Mucosa of rectum (tissue), 2 donors: ENCODE data around the gene FAM229A.
"Not testable (repeated sequence)": the region's sequence is repeated elsewhere in the genome, so short reads cannot be mapped to it uniquely, and the experiment has no call there.

Experiments used
- H3K27ac ChIP-seq, 2 donors: one replicate each; pipeline ENCODE4 v1.7.0; 2013; ENCODE audit warnings: inconsistent platforms in 2 of 2, low read depth in 2 of 2, low read length in 2 of 2
- H3K27me3 ChIP-seq, 2 donors: one replicate each; pipeline ENCODE4 v1.7.0; 2013; ENCODE audit warnings: low read length in 2 of 2; ENCODE audit not compliant: control insufficient read depth in 2 of 2, insufficient read depth in 2 of 2
- H3K36me3 ChIP-seq, 2 donors: one replicate each; pipeline ENCODE4 v1.7.0; 2013; ENCODE audit warnings: low read length in 2 of 2; ENCODE audit not compliant: control insufficient read depth in 2 of 2, insufficient read depth in 2 of 2
- H3K4me1 ChIP-seq, 2 donors: one replicate each; pipeline ENCODE4 v1.7.0; 2013; ENCODE audit warnings: low read length in 2 of 2, mild to moderate bottlenecking in 1 of 2; ENCODE audit not compliant: control insufficient read depth in 2 of 2, insufficient read depth in 2 of 2
- H3K4me3 ChIP-seq, 2 donors: one replicate each; pipeline ENCODE4 v1.7.0; 2013; ENCODE audit warnings: low read length in 2 of 2
- H3K9ac ChIP-seq, 2 donors: one replicate each; pipeline ENCODE4 v1.7.0; 2013; ENCODE audit warnings: low read length in 2 of 2, low read depth in 1 of 2, mild to moderate bottlenecking in 1 of 2
- H3K9me3 ChIP-seq, 2 donors: one replicate each; pipeline ENCODE4 v1.7.0; 2013; ENCODE audit warnings: low read length in 2 of 2; ENCODE audit not compliant: control insufficient read depth in 2 of 2
- donor health status: healthy.
- donor health status: Normal muscosa, but diverticular disease.

Gene FAM229A

GRCh38 chr1:32361308-32361673 lies 994 bp downstream of the FAM229A start:
- Histone ChIP-seq H3K36me3 (peaks cover 18 to 22% of the 10 kb centered on the region in 2 donors), H3K27me3 (no peaks in the 10 kb centered on the region), H3K9ac (no peak overlapping the region), H3K4me3 (no peak overlapping the region), H3K9me3 (no peaks in the 10 kb centered on the region), H3K4me1 (peaks cover 5 to 6% of the 10 kb centered on the region in 2 donors), H3K27ac (no peak overlapping the region)

DNA sequence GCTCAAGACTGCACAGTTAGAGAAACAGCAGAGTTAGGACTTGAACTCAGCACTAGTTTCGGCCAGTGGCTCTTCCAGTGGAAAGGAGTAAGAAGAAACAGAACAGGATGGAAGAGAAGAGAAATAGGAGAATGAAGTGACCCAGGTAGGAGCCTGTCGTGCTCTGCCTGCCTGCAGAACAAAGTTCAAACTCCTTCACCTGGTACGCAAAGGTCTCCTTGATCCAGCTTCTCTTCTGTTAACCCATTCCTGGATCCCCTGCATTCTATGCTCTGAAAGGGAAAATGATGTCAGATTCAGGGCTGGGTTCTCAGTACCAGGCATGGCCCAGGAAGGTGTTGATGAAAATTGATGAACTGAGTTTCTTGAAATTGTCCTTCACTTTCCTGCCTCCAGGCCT lies 3.9 kb downstream of the FAM229A start:
- Histone ChIP-seq H3K9ac (no peak overlapping the region), H3K27me3 (no peaks in the 10 kb centered on the region), H3K9me3 (no peaks in the 10 kb centered on the region), H3K27ac (no peak overlapping the region), H3K36me3 (peaks cover 1 to 3% of the 10 kb centered on the region in 2 donors), H3K4me1 (peaks cover 5 to 6% of the 10 kb centered on the region in 2 donors), H3K4me3 (no peak overlapping the region)

DNA sequence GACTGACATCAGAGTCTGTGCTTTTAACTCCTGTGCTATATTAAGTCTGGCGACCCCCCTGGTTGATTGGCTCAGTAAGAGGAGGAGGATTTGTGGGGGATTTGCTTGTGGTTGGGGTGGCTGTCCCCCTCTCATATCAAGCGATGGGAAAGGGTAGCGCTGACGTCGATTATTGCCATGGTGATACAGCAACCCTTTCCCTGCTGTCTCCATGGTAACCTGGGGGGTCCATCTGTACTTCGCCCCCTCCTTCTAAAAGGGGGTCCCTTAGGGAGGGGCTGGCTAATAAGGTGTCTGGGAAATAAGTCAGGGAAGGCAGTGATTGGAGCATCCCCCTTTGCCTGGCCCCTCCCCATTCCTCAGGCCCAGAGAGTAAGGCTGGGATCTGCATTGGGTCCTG lies 4.7 kb downstream of the FAM229A start:
- H3K27ac ChIP-seq = no peak overlapping the region
- peaks cover 5 to 12% of the 10 kb centered on the region in 2 donors for H3K4me1 ChIP-seq
- H3K27me3 ChIP-seq = no peaks in the 10 kb centered on the region

GRCh38 chr1:32356478-32356877 lies 5.8 kb downstream of the FAM229A start:
- Histone ChIP-seq H3K36me3 (no peaks in the 10 kb centered on the region), H3K27ac (no peak overlapping the region), H3K9me3 (no peaks in the 10 kb centered on the region), H3K4me1 (peaks cover 7 to 14% of the 10 kb centered on the region in 2 donors), H3K4me3 (no peak overlapping the region), H3K9ac (no peak overlapping the region), H3K27me3 (no peaks in the 10 kb centered on the region)

More for the DNA sequence above, 4.7 kb downstream of the FAM229A start:
- H3K4me3 ChIP-seq = no peak overlapping the region
- no peaks in the 10 kb centered on the region for H3K9me3 ChIP-seq
- H3K36me3 ChIP-seq = no peaks in the 10 kb centered on the region
- H3K9ac ChIP-seq = no peak overlapping the region

- H3K27ac ChIP-seq, H3K36me3 ChIP-seq, H3K9me3 ChIP-seq, H3K27me3 ChIP-seq, H3K9ac ChIP-seq, H3K4me3 ChIP-seq: not testable (repeated sequence)
- peaks cover 7 to 15% of the 10 kb centered on the region in 2 donors for H3K4me1 ChIP-seq
These were observed 6.5 kb downstream of the FAM229A start for GRCh38 chr1:32355778-32356177.

DNA sequence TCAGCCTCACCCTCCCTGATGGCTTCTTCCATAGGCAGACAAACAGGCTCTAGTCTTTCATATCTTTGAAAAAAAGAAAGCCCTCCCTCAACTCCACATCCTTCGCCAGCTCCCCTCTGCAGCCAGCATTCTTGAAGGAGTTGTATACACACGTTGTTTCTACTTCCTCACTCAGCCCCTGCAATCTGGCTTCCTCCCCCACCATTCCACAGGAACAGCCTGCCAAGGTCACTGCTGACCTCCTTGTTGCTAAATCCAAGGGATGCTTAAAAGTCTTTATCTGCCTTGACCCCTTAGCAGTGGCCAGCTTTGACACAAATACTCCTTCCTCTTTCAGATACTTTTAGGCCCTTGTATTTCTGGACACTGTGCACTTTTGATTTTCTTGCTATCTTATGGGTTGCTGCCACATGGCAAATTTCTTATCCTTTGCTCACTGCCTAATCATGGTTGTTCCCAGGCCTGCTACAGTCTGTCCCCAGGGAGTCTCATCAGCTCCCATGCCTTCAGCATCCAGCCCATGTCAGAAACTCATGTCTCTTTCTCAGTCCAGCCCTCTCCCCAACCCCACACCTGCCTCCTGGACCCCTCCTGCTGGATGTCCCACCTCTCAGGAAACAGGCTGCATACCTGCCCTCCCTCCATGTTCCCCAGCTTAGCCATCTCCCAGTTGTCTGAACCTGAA lies 8.3 kb downstream of the FAM229A start:
- Histone ChIP-seq H3K9me3 (no peaks in the 10 kb centered on the region), H3K36me3 (no peaks in the 10 kb centered on the region), H3K27me3 (no peaks in the 10 kb centered on the region), H3K27ac (no peak overlapping the region), H3K4me3 (no peak overlapping the region), H3K4me1 (peaks cover 7 to 16% of the 10 kb centered on the region in 2 donors), H3K9ac (no peak overlapping the region)

DNA sequence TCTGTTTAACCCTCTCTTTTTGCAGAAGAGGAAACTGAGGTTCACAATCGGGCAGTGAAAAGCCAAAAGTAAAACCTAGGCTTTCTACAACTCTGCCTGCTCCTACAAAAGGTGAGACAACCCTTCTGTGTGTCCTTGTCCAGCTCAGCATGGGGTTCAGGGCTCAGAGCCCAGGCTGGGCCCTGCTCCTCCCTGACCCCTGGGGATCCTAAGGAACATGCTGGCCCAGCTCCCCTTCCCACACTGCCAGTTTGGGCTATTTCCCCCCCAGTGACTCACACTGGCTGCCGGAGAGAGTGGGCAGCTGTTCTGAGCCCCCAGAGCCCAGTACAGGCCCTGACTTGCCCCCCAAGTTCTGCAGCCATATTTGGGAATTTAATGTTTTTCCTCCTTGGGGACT lies 8.9 kb downstream of the FAM229A start:
- peaks cover 7 to 16% of the 10 kb centered on the region in 2 donors for H3K4me1 ChIP-seq
- H3K9me3 ChIP-seq = no peaks in the 10 kb centered on the region
- no peak overlapping the region for H3K9ac ChIP-seq
- H3K36me3 ChIP-seq = no peaks in the 10 kb centered on the region
- no peak overlapping the region for H3K4me3 ChIP-seq
- H3K27me3 ChIP-seq = no peaks in the 10 kb centered on the region
- peak overlapping the region in 1 of 2 donors; percentile 43 for H3K27ac ChIP-seq

GRCh38 chr1:32352831-32353383 lies 9.4 kb downstream of the FAM229A start:
- Histone ChIP-seq H3K4me3 (no peak overlapping the region), H3K36me3 (no peaks in the 10 kb centered on the region)

GRCh38 chr1:32352239-32352745 lies 10.0 kb downstream of the FAM229A start:
- H3K36me3 ChIP-seq = no peaks in the 10 kb centered on the region
- H3K4me1 ChIP-seq = peaks cover 7 to 16% of the 10 kb centered on the region in 2 donors
- peak overlapping the region; percentile 79 to 92 for H3K9ac ChIP-seq
- peak overlapping the region; percentile 85 to 86 for H3K27ac ChIP-seq
- no peaks in the 10 kb centered on the region for H3K27me3 ChIP-seq
- H3K4me3 ChIP-seq = peak overlapping the region; percentile 73 to 78
- no peaks in the 10 kb centered on the region for H3K9me3 ChIP-seq

More at GRCh38 chr1:32352831-32353383, 9.4 kb downstream of the FAM229A start:
- Histone ChIP-seq H3K27ac (peak overlapping the region in 1 of 2 donors; percentile 43), H3K9ac (peak overlapping the region in 1 of 2 donors; percentile 92), H3K4me1 (peaks cover 7 to 16% of the 10 kb centered on the region in 2 donors), H3K9me3 (no peaks in the 10 kb centered on the region), H3K27me3 (no peaks in the 10 kb centered on the region)

DNA sequence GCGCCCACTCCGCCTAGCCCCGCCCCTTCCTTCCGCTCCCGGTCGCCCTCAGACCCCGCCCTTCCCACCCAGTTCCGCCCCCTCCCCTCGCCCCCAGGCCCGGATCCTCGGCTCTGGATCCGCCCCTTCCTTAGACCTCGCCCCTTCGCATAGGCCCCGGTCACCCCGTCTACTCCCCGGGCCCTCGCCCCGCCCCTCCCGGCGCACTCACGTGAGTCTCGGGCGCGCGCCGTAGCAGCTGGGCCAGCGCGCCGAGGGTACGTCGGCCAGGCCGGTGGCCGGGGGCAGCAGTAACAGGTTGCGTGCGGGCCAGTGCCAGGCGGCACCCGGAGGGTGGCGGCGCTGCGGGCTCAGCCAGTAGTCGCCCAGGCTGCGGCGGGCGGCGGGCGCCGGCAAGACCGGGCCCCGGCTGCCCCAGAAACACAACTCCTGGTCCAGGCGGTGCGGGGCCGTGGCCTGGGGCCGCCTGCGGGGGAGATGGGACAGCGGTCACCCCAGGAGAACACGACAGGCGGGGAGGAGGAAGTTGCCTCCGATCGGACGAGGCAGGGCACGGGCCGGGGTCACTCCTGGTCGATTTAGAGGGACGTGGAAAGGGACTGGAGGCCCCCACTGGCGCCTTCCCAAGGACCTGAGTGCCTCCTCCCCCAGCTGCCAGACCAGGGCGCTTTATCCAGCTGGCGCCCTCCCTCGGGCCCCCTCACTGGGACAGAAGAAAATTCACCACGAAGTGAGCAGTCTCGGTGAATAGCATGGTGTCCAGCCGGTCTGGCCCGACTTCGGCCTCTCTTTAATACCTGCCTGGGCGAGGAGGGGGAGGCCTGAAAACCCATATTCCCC lies 10.7 kb downstream of the FAM229A start:
- H3K27ac ChIP-seq = peak overlapping the region; percentile 85 to 86
- peak overlapping the region; percentile 78 to 85 for H3K4me3 ChIP-seq
- H3K36me3 ChIP-seq = no peaks in the 10 kb centered on the region
- H3K9ac ChIP-seq = peak overlapping the region; percentile 79 to 92
- peaks cover 7 to 16% of the 10 kb centered on the region in 2 donors for H3K4me1 ChIP-seq
- H3K9me3 ChIP-seq = no peaks in the 10 kb centered on the region
- H3K27me3 ChIP-seq = no peaks in the 10 kb centered on the region
